ENCODE data around the gene BBS1. TPM values are rescaled to one million over a fixed set of nuclear protein-coding genes. Genes with fewer than 3 reads are reported as not detected.

BBS1 gene
- polyA plus RNA-seq, 1 experiment, result 17.7 TPM

GRCh38 chr11:66557733-66558326 is 47.4 kb downstream of the BBS1 start:
- Histone ChIP-seq H3K9me3 (ENCODE audit: control insufficient read depth, insufficient read depth, low read length) (peaks cover 3% of the 10 kb centered on the region; the same call in 1 of the 2 replicates), H3K27me3 (ENCODE audit: control insufficient read depth, insufficient read depth, low read length) (peaks cover 32% of the 10 kb centered on the region), H3K27ac (ENCODE audit: low read depth, low read length) (no peak overlapping the region), H3K4me3 (ENCODE audit: low read depth, low read length) (no peak overlapping the region)
- ChIA-PET POLR2A (no interaction called here), CTCF (interaction anchor here (0.5 kb wide), 1 partner anchor 429 kb away, joined by 6 read pairs; no protein-coding TSS in a partner anchor)
- no peak for TF ChIP-seq CTCF (IDR thresholded peaks at IDR 0.05; ENCODE audit: low read depth, low read length)
- no peak for DNase-seq (ENCODE audit: low read depth, low spot score)

- TF ChIP-seq CTCF (IDR thresholded peaks at IDR 0.05; ENCODE audit: low read depth, low read length), result no peak
- H3K27me3 ChIP-seq (ENCODE audit: control insufficient read depth, insufficient read depth, low read length), result peaks cover 29% of the 10 kb centered on the region
- H3K9me3 ChIP-seq (ENCODE audit: control insufficient read depth, insufficient read depth, low read length), result peaks cover 3% of the 10 kb centered on the region; the same call in 1 of the 2 replicates
- POLR2A ChIA-PET, result no interaction called here
- DNase-seq (ENCODE audit: low read depth, low spot score), result no peak
- CTCF ChIA-PET, result interaction anchor here (0.6 kb wide), 1 partner anchor 9 kb away, joined by 3 read pairs; no protein-coding TSS in a partner anchor
- H3K27ac ChIP-seq (ENCODE audit: low read depth, low read length), result no peak overlapping the region
- no peak overlapping the region for H3K4me3 ChIP-seq (ENCODE audit: low read depth, low read length)
Measured at GRCh38 chr11:66559142-66559865, 48.9 kb downstream of the BBS1 start.

DNA sequence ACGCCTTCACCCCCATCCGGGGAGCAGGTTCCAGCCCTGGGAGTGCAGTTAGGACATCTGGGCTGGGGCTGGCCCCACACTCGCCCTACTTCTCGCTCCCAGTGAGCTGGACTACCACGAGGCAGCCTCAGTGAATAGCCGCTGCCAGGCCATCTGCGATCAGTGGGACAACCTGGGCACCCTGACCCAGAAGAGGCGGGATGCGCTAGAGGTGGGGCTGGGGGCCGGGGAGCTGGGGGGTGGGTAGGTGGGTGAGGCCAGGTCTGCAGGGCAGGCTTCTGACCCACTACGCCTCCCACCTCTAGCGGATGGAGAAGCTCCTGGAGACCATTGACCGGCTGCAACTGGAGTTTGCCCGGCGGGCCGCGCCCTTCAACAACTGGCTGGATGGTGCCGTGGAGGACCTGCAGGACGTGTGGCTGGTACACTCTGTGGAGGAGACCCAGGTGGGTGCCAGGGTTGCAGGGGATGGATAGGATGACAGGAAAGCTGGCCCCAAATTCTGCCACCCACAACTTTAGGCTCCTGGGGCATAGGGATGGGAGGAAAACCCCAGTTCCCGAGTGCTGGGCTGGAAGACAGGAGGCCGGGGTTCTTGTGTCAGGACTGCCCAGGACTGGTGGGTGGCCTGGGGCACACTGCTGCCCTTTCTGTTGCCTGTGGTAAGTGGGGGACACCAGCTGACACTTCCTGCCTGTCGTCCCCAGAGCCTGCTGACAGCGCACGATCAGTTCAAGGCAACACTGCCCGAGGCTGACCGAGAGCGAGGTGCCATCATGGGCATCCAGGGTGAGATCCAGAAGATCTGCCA is 49.6 kb downstream of the BBS1 start:
- peaks cover 26% of the 10 kb centered on the region for H3K27me3 ChIP-seq (ENCODE audit: control insufficient read depth, insufficient read depth, low read length)

GRCh38 chr11:66561178-66561974 is 50.9 kb downstream of the BBS1 start:
- ChIA-PET POLR2A (interaction anchor here (1.2 kb wide), 1 partner anchor 15 kb away, joined by 4 read pairs; the partner anchor contains the start of genes ACTN3 and ZDHHC24), CTCF (interaction anchor here (0.6 kb wide), 1 partner anchor 58 kb away, joined by 3 read pairs; no protein-coding TSS in a partner anchor)
- H3K4me3 ChIP-seq (ENCODE audit: low read depth, low read length), result no peak overlapping the region
- no peak for DNase-seq (ENCODE audit: low read depth, low spot score)
- TF ChIP-seq CTCF (IDR thresholded peaks at IDR 0.05; ENCODE audit: low read depth, low read length), result no peak
- H3K27ac ChIP-seq (ENCODE audit: low read depth, low read length), result no peak overlapping the region
- peaks cover 16% of the 10 kb centered on the region for H3K27me3 ChIP-seq (ENCODE audit: control insufficient read depth, insufficient read depth, low read length)
- H3K9me3 ChIP-seq (ENCODE audit: control insufficient read depth, insufficient read depth, low read length), result peaks cover 3% of the 10 kb centered on the region; the same call in 1 of the 2 replicates

More for the DNA sequence above, 49.6 kb downstream of the BBS1 start:
- H3K4me3 ChIP-seq (ENCODE audit: low read depth, low read length), result no peak overlapping the region
- DNase-seq (ENCODE audit: low read depth, low spot score), result no peak
- POLR2A ChIA-PET, result no interaction called here
- no peak overlapping the region for H3K27ac ChIP-seq (ENCODE audit: low read depth, low read length)
- H3K9me3 ChIP-seq (ENCODE audit: control insufficient read depth, insufficient read depth, low read length), result peaks cover 3% of the 10 kb centered on the region; the same call in 1 of the 2 replicates
- no peak for TF ChIP-seq CTCF (IDR thresholded peaks at IDR 0.05; ENCODE audit: low read depth, low read length)
- CTCF ChIA-PET, result interaction anchor here (0.6 kb wide), 1 partner anchor 8 kb away, joined by 3 read pairs; no protein-coding TSS in a partner anchor

Data from AG04450 (cell line).